HG03520 (cell line): Measurements from ENCODE around the gene TNFRSF9.
"Not testable (repeated sequence)": the region's sequence is repeated elsewhere in the genome, so short reads cannot be mapped to it uniquely, and the experiment has no call there.

Source experiments
- ATAC-seq: cut with Tn5 transposase; IDR thresholded peaks from one replicate; pipeline ENCODE4 v1.9.1; 2021; ENCODE audit warnings: mild to moderate bottlenecking, moderate library complexity; ENCODE audit not compliant: unreplicated experiment

TNFRSF9 gene

DNA sequence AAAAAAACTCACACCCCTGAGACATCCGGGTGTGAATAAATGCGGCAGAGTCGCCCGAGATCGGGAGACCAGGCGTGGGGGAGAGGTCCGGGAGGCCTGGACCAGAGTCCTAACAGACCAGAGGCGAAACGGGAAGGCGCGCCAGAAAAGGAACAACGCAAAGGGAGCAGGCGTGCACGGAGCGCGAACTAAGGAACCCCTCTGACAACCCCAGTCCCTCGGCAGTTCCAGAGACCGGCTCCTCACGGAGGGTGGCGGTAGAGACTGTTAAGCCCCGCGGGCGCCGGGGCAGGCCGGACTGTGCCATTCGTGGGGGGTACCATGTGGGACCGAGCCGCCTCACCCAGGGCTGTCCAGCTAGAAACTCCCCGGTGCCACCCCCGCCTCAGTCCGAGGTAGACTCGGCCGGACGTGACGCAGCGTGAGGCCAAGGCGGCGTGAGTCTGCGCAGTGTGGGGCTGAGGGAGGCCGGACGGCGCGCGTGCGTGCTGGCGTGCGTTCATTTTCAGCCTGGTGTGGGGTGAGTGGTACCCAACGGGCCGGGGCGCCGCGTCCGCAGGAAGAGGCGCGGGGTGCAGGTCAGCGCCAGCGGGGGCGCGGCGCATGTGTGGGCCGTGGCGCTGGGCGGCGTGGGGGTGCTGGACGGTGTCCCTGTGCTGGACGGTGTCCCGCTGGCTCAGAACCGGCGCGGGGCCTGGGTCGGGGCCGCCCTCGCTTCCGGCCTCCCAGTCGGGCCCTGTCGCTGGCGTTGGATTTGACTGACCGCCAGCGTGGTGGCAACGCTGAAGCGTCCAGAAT is 20.8 kb upstream of the TNFRSF9 start, which contains the start of gene PARK7:
PARK7 (plus strand) TSS at position 496 of the 798 bp plus-strand sequence. CDS start 1,075 bp downstream, outside the sequence.
- ATAC-seq, result peak; percentile 94

GRCh38 chr1:7960867-7961215 is 20.2 kb upstream of the TNFRSF9 start:
- ATAC-seq, result no peak

- ATAC-seq, result no peak
Measured at GRCh38 chr1:7960165-7960564, 19.5 kb upstream of the TNFRSF9 start.

GRCh38 chr1:7956218-7957032 is 15.8 kb upstream of the TNFRSF9 start:
- ATAC-seq, result no peak

- ATAC-seq, result no peak
Measured at GRCh38 chr1:7954683-7955082, 14.0 kb upstream of the TNFRSF9 start.

- ATAC-seq, result peak; percentile 96
Measured at GRCh38 chr1:7953850-7954609, 13.4 kb upstream of the TNFRSF9 start.

- not testable (repeated sequence) for ATAC-seq
Measured at GRCh38 chr1:7952791-7953190, 12.2 kb upstream of the TNFRSF9 start.

DNA sequence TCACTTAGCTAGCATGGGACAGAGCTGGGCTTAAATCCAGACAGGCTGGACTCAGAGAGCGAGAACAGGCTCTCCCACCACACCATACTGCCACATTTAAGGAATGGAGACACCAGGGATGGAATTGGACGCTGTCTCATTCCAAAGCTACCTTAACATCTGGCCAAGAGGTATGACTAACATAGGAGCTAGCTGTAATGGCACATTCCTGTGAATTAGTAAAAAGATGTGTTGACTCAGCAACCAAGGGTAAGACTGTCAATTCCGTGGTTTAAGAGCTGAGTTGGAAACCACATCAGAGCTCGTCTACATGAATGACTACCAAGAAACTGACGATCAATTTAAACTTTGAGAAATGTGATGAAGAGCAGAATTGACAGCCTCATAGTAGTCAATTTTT is 8.3 kb upstream of the TNFRSF9 start:
- no peak for ATAC-seq

DNA sequence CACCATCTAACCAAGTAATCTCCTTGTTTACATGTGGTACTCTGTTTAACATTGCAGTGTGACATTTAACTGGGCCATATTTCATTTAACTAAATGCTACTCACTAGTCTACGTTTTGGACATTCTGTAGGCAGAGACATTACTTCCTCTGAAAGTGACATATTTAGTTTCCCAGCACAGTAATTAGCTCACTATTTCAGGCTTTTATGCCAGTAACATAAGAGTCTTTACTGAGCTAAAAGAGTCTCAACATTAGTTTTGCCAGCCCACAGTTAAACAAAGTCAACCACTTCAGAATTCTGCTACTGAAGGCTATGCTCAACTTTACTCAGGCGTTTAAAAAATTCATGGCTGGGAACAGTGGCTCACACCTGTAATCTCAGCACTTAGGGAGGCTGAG is 2.6 kb upstream of the TNFRSF9 start:
- ATAC-seq, result no peak

GRCh38 chr1:7942214-7942921 is 1.7 kb upstream of the TNFRSF9 start:
- ATAC-seq, result no peak

DNA sequence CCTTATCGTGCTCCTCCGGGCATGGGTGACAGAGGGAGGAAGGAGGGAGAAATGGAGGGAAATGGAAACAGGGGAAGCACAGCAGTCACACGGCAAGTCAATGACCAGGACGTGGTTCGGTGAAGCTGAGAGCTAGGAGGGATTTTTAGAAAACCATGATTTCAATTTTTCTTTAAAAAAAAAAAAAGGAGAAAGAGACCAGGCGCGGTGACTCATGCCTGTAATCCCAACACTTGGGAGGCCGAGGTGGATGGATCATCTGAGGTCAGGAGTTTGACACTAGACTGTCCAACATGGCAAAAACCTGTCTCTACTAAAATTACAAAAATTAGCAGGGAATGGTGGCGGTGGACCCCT is 776 bp upstream of the TNFRSF9 start:
- no peak for ATAC-seq

- ATAC-seq, result no peak
Measured at GRCh38 chr1:7940034-7940433, 605 bp downstream of the TNFRSF9 start.

DNA sequence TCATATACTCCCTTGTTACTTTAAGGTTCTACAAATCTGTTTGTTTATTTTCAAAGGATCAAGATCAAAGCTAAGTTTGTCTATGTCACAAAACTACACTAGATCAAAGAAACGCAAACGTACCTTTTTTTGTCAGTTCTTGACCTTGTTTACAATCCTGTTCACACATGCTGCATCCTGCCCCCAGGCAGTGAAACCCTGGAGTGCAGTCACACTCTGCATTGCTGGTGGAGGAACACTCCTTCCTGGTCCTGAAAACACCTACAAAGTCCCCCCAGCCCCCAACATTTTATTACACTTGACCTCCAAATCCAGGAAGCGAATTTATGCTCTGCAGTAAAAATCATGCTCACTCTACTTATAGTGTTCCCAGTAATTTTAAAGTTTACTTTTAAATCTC is 2.6 kb downstream of the TNFRSF9 start:
- no peak for ATAC-seq

DNA sequence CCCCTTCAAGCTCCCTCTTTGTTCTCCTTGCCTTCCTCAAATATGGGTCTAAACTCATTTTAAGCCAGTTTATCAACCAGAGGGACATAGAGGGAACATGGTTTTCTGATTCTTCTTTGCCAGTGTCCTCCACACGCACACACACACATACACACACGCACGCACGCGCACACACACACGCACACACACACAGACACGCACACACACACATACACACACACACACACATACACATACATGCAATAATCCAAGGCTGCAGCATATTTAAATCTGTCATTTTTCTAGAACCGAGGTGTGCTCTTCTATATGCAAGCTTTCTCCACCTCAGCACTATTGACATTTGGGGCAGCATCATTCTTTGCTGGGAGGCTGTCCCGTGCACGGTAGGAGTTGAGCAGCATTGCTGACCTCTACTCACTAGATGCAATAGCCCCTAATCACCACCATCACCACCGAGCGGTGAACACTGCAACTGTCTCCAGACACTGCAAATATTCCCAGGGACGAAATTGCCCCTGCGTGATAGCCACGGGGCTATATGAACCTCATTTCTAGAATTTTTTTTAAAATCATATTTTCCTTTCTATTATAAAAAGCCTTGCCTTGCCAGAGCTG is 8.0 kb downstream of the TNFRSF9 start:
- ATAC-seq, result no peak

DNA sequence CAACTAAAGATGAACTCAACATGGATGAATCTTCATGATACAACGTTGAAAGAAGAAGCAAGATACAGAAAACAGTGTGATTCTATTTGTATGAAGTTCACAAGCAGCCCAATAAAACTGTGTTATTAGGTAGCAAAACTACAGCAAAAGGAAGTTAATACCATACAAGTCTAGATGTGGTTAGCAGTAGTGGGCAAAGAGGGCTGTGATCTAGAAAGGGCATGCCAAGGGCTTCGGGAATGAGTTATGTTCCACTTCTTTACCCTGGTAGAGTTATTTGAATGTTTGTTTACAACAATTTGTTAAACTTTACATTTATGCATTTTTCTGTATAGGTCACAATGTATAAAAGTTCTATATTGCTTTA is 9.2 kb downstream of the TNFRSF9 start:
- ATAC-seq, result no peak

GRCh38 chr1:7930645-7931445 is 9.8 kb downstream of the TNFRSF9 start:
- ATAC-seq, result no peak

GRCh38 chr1:7929637-7930036 is 11.0 kb downstream of the TNFRSF9 start:
- ATAC-seq, result no peak

DNA sequence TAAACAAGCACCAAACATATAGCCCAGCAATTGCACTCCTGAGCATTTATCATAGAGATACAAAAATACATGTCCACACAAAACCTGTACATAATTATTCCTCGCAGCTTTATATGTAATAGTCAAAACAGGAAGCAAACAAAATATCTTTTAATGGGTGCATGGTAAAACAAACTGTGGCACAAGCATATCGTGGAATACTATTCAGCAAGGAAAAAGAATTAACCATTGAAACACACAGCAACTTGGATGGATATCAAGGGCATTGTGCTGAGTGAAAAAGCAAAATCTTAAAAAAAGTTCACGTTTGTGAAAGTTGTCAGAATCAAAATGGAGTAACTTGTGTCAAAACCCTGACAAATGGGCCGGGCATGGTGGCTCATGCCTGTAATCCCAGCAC is 12.4 kb downstream of the TNFRSF9 start:
- no peak for ATAC-seq

GRCh38 chr1:7927061-7927460 is 13.6 kb downstream of the TNFRSF9 start:
- ATAC-seq, result not testable (repeated sequence)

DNA sequence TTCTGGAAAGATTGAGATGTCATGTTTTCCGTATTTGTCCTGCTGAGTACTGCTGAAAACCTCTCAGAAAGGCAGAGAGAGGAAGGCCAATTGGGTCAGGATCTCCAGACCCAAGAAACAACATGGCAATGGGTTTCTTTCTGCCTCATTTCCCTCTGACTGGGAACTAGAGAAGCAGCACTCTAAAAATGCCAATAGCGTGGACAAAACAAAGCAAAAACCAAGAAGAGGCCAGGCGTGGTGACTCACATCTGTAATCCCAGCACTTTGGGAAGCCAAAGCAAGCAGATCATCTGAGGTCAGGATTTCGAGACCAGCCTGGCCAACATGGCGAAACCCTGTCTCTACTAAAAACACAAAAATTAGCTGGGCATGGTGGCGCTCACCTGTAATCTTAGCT is 18.3 kb downstream of the TNFRSF9 start:
- no peak for ATAC-seq
